Astrocyte of the cerebellum (primary cell): Measurements from ENCODE around the gene RILPL2.

Experiments used
- DNase-seq: peaks from one replicate; pipeline ENCODE4 v3.0.0-alpha.2; 2011; ENCODE audit warnings: low read depth
- H3K4me3 ChIP-seq: 2 replicates; pipeline ENCODE4 v1.5.1; 2011; ENCODE audit warnings: mild to moderate bottlenecking, low read depth, low read length, moderate library complexity
- CTCF ChIP-seq: IDR thresholded peaks from 2 replicates; pipeline ENCODE4 v1.5.1; 2012; ENCODE audit warnings: low read length, low read depth, moderate library complexity, mild to moderate bottlenecking; ENCODE audit errors: missing control alignments
- in situ Hi-C: cut with HindIII; loops from 2 replicates; pipeline ENCODE4 v1.10.0; 2017; ENCODE audit warnings: low sequenced_read_pairs

Gene RILPL2

GRCh38 chr12:123450636-123451035 lies 14.2 kb upstream of the RILPL2 start:
- DNase-seq = no peak
- no peak overlapping the region for H3K4me3 ChIP-seq
- TF ChIP-seq CTCF = no peak
- in situ Hi-C loops = no loop called here

GRCh38 chr12:123449856-123450255 lies 13.4 kb upstream of the RILPL2 start:
- no peak overlapping the region for H3K4me3 ChIP-seq
- DNase-seq = no peak
- TF ChIP-seq CTCF = no peak
- in situ Hi-C loops = no loop called here

- in situ Hi-C loops = no loop called here
- DNase-seq = no peak
- no peak for TF ChIP-seq CTCF
- no peak overlapping the region for H3K4me3 ChIP-seq
Observed at GRCh38 chr12:123449249-123449733, 12.8 kb upstream of the RILPL2 start.

- DNase-seq = no peak
- H3K4me3 ChIP-seq = no peak overlapping the region
- in situ Hi-C loops = no loop called here
- TF ChIP-seq CTCF = no peak
Observed at GRCh38 chr12:123446333-123446713, 9.8 kb upstream of the RILPL2 start.

GRCh38 chr12:123445388-123446332 lies 9.2 kb upstream of the RILPL2 start:
- H3K4me3 ChIP-seq = no peak overlapping the region
- no peak for DNase-seq
- no peak for TF ChIP-seq CTCF
- in situ Hi-C loops = no loop called here

- DNase-seq = no peak
- H3K4me3 ChIP-seq = no peak overlapping the region
- in situ Hi-C loops = no loop called here
- no peak for TF ChIP-seq CTCF
Observed at GRCh38 chr12:123444092-123445026, 7.9 kb upstream of the RILPL2 start.
